Endothelial cell (in vitro differentiated cells): ENCODE results near the gene TMEM39B. TPM values are rescaled to one million over a fixed set of nuclear protein-coding genes. Genes with fewer than 3 reads are reported as not detected.
"Not testable (repeated sequence)": the region's sequence is repeated elsewhere in the genome, so short reads cannot be mapped to it uniquely, and the experiment has no call there.

ENCODE experiments used
- DNase-seq: peaks from one replicate; pipeline ENCODE4 v3.0.0; 2021; ENCODE audit warnings: low spot score
- H3K27ac Mint-ChIP-seq: one replicate; pipeline ENCODE4 v1.8.0; 2021; ENCODE audit warnings: mixed read lengths, inconsistent platforms; ENCODE audit not compliant: unreplicated experiment
- H3K27me3 Mint-ChIP-seq: one replicate; pipeline ENCODE4 v1.8.0; 2021; ENCODE audit warnings: mild to moderate bottlenecking, moderate library complexity, mixed read lengths, inconsistent platforms; ENCODE audit not compliant: unreplicated experiment
- H3K36me3 Mint-ChIP-seq: one replicate; pipeline ENCODE4 v1.8.0; 2021; ENCODE audit warnings: mild to moderate bottlenecking, low read depth, mixed read lengths, inconsistent platforms; ENCODE audit not compliant: unreplicated experiment
- H3K4me1 Mint-ChIP-seq: one replicate; pipeline ENCODE4 v1.8.0; 2021; ENCODE audit warnings: mild to moderate bottlenecking, mixed read lengths, inconsistent platforms; ENCODE audit not compliant: unreplicated experiment
- H3K4me3 Mint-ChIP-seq: one replicate; pipeline ENCODE4 v1.8.0; 2021; ENCODE audit warnings: mild to moderate bottlenecking, mixed read lengths, inconsistent platforms; ENCODE audit not compliant: unreplicated experiment
- H3K9me3 Mint-ChIP-seq: one replicate; pipeline ENCODE4 v1.8.0; 2021; ENCODE audit warnings: mixed read lengths, inconsistent platforms; ENCODE audit not compliant: unreplicated experiment
- CTCF ChIP-seq: fragments of 200-600 bp; sonication (generic); IDR thresholded peaks from one replicate; pipeline ENCODE4 v1.5.0; 2021; ENCODE audit warnings: antibody characterized with exemption; ENCODE audit not compliant: unreplicated experiment
- total RNA-seq: library from RNA; stranded (reverse); fragmentation: NEBNext Ultra II Directional; extraction: Animal tissue kit (Norgen Biotek cat#: 25700); gene quantifications from one replicate; pipeline ENCODE4 v1.2.1, GENCODE V29; 2021; ENCODE audit not compliant: unreplicated experiment

Gene TMEM39B
- total RNA-seq, 1 donor from 2014 or later, result 26.9 TPM

- TF ChIP-seq CTCF, result no peak
- no peak for DNase-seq
- no peak overlapping the region for H3K4me3 Mint-ChIP-seq
- no peaks in the 10 kb centered on the region for H3K9me3 Mint-ChIP-seq
- H3K27ac Mint-ChIP-seq, result peak overlapping the region; percentile 59
- peaks cover 35% of the 10 kb centered on the region for H3K36me3 Mint-ChIP-seq
- H3K27me3 Mint-ChIP-seq, result peaks cover 4% of the 10 kb centered on the region
- peaks cover 16% of the 10 kb centered on the region for H3K4me1 Mint-ChIP-seq
Measured at GRCh38 chr1:32055416-32055815, 17.3 kb upstream of the TMEM39B start.

- peaks cover 42% of the 10 kb centered on the region for H3K36me3 Mint-ChIP-seq
- no peak overlapping the region for H3K27ac Mint-ChIP-seq
- no peaks in the 10 kb centered on the region for H3K9me3 Mint-ChIP-seq
- no peak for DNase-seq
- TF ChIP-seq CTCF, result no peak
- H3K4me1 Mint-ChIP-seq, result peaks cover 22% of the 10 kb centered on the region
- peak overlapping the region; percentile 56 for H3K4me3 Mint-ChIP-seq
- H3K27me3 Mint-ChIP-seq, result peaks cover 4% of the 10 kb centered on the region
Measured at GRCh38 chr1:32056598-32056997, 16.1 kb upstream of the TMEM39B start.

- TF ChIP-seq CTCF, result no peak
- H3K27me3 Mint-ChIP-seq, result peaks cover 4% of the 10 kb centered on the region
- peaks cover 30% of the 10 kb centered on the region for H3K4me1 Mint-ChIP-seq
- DNase-seq, result no peak
- peaks cover 40% of the 10 kb centered on the region for H3K36me3 Mint-ChIP-seq
- no peaks in the 10 kb centered on the region for H3K9me3 Mint-ChIP-seq
- no peak overlapping the region for H3K4me3 Mint-ChIP-seq
- peak overlapping the region; percentile 52 for H3K27ac Mint-ChIP-seq
Measured at GRCh38 chr1:32060914-32061313, 11.8 kb upstream of the TMEM39B start.

- Mint-ChIP-seq H3K9me3 (no peaks in the 10 kb centered on the region), H3K36me3 (peaks cover 36% of the 10 kb centered on the region), H3K27me3 (peaks cover 4% of the 10 kb centered on the region), H3K27ac (peak overlapping the region; percentile 79), H3K4me3 (no peak overlapping the region), H3K4me1 (peaks cover 37% of the 10 kb centered on the region)
- TF ChIP-seq CTCF, result no peak
- no peak for DNase-seq
Measured at GRCh38 chr1:32062867-32063230, 9.9 kb upstream of the TMEM39B start.

GRCh38 chr1:32063261-32063681, 9.5 kb upstream of the TMEM39B start:
- no peak for DNase-seq
- H3K9me3 Mint-ChIP-seq, result no peaks in the 10 kb centered on the region
- peaks cover 5% of the 10 kb centered on the region for H3K27me3 Mint-ChIP-seq
- H3K4me1 Mint-ChIP-seq, result peaks cover 37% of the 10 kb centered on the region
- peak overlapping the region; percentile 79 for H3K27ac Mint-ChIP-seq
- H3K4me3 Mint-ChIP-seq, result no peak overlapping the region
- H3K36me3 Mint-ChIP-seq, result peaks cover 34% of the 10 kb centered on the region
- TF ChIP-seq CTCF, result peak; percentile 77

GRCh38 chr1:32065613-32066488, 6.9 kb upstream of the TMEM39B start:
- not testable (repeated sequence) for H3K27me3 Mint-ChIP-seq, DNase-seq, H3K9me3 Mint-ChIP-seq, H3K4me3 Mint-ChIP-seq
- H3K27ac Mint-ChIP-seq, result peak overlapping the region; percentile 24
- peaks cover 28% of the 10 kb centered on the region for H3K4me1 Mint-ChIP-seq
- H3K36me3 Mint-ChIP-seq, result peaks cover 18% of the 10 kb centered on the region
